GM19238 (cell line): ENCODE measurements around the gene LGR6.

Experiments used
- DNase-seq: peaks from one replicate; pipeline ENCODE4 v3.0.0; 2011; ENCODE audit warnings: low spot score; ENCODE audit not compliant: insufficient read length

LGR6 gene

GRCh38 chr1:202264726-202265125, 71.1 kb downstream of the LGR6 start:
- DNase-seq = no peak

- DNase-seq = no peak
Measured at GRCh38 chr1:202266061-202266765, 72.6 kb downstream of the LGR6 start.

GRCh38 chr1:202268032-202268431, 74.4 kb downstream of the LGR6 start:
- DNase-seq = no peak

- DNase-seq = no peak
Measured at GRCh38 chr1:202268817-202269216, 75.2 kb downstream of the LGR6 start.

- no peak for DNase-seq
Measured at GRCh38 chr1:202270871-202271326, 77.3 kb downstream of the LGR6 start.

GRCh38 chr1:202272103-202272845, 78.7 kb downstream of the LGR6 start:
- DNase-seq = no peak

GRCh38 chr1:202274611-202275010, 81.0 kb downstream of the LGR6 start:
- peak; percentile 22 for DNase-seq

- DNase-seq = no peak
Measured at GRCh38 chr1:202275061-202275770, 81.6 kb downstream of the LGR6 start.

- DNase-seq = no peak
Measured at GRCh38 chr1:202276081-202276715, 82.6 kb downstream of the LGR6 start.

GRCh38 chr1:202276920-202277319, 83.3 kb downstream of the LGR6 start:
- no peak for DNase-seq

GRCh38 chr1:202278751-202279150, 85.2 kb downstream of the LGR6 start:
- DNase-seq = no peak

GRCh38 chr1:202279806-202280205, 86.2 kb downstream of the LGR6 start:
- DNase-seq = no peak

GRCh38 chr1:202280595-202280994, 87.0 kb downstream of the LGR6 start:
- DNase-seq = no peak

- DNase-seq = no peak
Measured at GRCh38 chr1:202281316-202282024, 87.9 kb downstream of the LGR6 start.

- DNase-seq = no peak
Measured at GRCh38 chr1:202282025-202282371, 88.4 kb downstream of the LGR6 start.

GRCh38 chr1:202282596-202283283, 89.1 kb downstream of the LGR6 start:
- no peak for DNase-seq

GRCh38 chr1:202283379-202283844, 89.8 kb downstream of the LGR6 start:
- no peak for DNase-seq

GRCh38 chr1:202283991-202284390, 90.4 kb downstream of the LGR6 start:
- DNase-seq = no peak

GRCh38 chr1:202285908-202286307, 92.3 kb downstream of the LGR6 start:
- DNase-seq = no peak

GRCh38 chr1:202286622-202287097, 93.1 kb downstream of the LGR6 start:
- no peak for DNase-seq
